Stimulated activated effector memory CD8-positive, alpha-beta T cell treated with anti-CD3 and anti-CD28 coated beads, Interleukin-12 subunit alpha, Interleukin-12 subunit beta, amount 100 ng/mL, for 72 hours (primary cell): ENCODE results near the gene MYL6B.

ENCODE experiments used
- ATAC-seq: fragments of 150-1000 bp; cut with Tn5 transposase; 2 replicates; pipeline ENCODE4 v1.10.0; 2021
- DNase-seq, 2 donors: peaks; one replicate each; pipeline ENCODE4 v3.0.0; 2021 to 2022; ENCODE audit warnings: low spot score in 2 of 2
- H3K27ac Mint-ChIP-seq: one replicate; pipeline ENCODE4 v1.8.0; 2022; ENCODE audit warnings: mild to moderate bottlenecking, mixed read lengths
- H3K36me3 Mint-ChIP-seq: one replicate; pipeline ENCODE4 v1.8.0; 2022; ENCODE audit warnings: mild to moderate bottlenecking, mixed read lengths
- H3K4me1 Mint-ChIP-seq: one replicate; pipeline ENCODE4 v1.8.0; 2022; ENCODE audit warnings: mixed read lengths
- H3K4me3 Mint-ChIP-seq: one replicate; pipeline ENCODE4 v1.8.0; 2022; ENCODE audit warnings: mild to moderate bottlenecking, mixed read lengths
- H3K9me3 Mint-ChIP-seq: one replicate; pipeline ENCODE4 v1.8.0; 2022; ENCODE audit warnings: mixed read lengths

Gene MYL6B

DNA sequence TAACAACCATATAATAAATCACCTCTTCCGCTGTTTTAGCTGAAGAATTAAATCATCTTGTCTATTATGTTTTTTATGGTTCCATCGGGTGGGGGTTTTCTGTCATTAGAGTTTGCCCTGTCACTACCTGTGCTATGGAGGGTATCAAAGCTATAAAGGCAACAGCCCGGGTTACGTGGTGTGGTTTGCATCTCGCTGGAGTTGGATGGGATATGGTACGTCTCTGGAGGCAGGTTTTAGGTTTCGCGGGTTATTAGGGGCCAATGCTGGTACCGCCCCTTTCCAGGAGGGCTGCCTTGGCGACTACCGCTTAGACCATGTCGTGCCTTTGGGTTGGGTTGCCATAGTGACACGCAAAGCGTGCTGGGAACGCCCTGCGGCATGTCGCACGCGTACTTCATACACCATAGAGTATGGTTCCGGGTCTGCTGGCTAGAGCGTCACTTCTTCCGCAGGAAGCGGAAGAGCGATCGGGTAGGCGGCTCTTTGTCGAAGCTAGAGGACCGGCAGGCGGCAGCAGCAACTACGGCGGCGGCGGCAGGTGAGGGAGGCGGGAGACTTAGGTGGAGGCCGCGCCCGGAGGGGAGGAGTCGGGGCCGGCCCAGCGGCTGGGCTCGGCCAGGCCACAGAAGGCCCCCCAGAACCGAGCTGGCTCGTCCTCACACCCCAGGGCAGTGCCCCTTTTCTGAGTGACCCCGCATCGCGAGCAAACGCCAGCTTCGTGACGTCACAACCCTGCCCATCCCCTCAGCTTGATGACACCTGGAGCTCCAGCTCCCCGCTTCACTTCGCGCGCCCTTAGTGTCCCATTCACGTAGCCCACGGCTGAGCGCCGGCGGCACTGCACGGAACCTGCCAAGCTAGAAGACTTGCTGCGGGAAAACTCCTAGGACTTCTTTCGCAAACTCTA, 34.4 kb upstream of the MYL6B start, which contains the start of gene ZC3H10:
Gene ZC3H10, plus strand, starts transcription at position 489 of the 910 bp plus-strand sequence. CDS start 2,297 bp downstream, outside the sequence.
- DNase-seq (peak; percentile 87 to 98), ATAC-seq (peak; percentile 93)
- peaks cover 37% of the 10 kb centered on the region for H3K4me1 Mint-ChIP-seq
- H3K9me3 Mint-ChIP-seq: no peaks in the 10 kb centered on the region
- peak within 1 kb of the TSS; percentile 90 for H3K4me3 Mint-ChIP-seq
- peaks cover 68% of the 10 kb centered on the region for H3K36me3 Mint-ChIP-seq
- peak within 1 kb of the TSS; percentile 99 for H3K27ac Mint-ChIP-seq

DNA sequence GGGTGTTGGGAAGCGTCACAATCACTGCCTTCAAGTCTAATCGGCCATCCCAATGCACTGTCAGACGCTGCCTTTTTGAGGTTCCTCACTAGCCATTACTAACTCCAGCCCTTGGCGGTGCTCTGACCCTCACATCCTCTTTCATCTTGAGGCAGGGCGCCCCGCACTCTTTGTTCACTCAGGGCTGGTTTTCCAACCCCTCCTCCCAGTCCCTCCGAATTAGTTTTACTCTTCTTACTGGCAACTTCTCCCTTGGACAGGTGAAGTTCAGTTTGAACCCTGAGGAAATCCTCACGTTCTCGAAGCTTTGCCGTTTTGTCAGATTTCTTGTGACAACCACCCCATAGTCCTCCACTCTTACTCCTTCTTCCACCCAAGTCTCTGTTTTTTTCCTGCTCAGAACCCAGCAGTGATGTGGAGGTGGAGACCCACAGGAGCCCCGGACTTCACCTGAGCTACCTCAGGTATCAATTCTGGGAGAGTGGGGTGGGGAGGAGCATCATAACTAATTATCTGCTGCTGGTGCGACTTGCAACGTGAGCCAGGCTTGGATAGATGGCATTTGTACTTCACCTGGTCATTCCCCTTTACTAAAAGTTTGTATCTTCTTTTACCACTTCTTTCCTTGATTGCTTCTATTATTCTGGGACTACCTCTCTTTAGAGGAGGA, 33.6 kb upstream of the MYL6B start:
- H3K27ac Mint-ChIP-seq: peak overlapping the region; percentile 99
- peaks cover 60% of the 10 kb centered on the region for H3K36me3 Mint-ChIP-seq
- H3K9me3 Mint-ChIP-seq: no peaks in the 10 kb centered on the region
- peaks cover 40% of the 10 kb centered on the region for H3K4me1 Mint-ChIP-seq
- no peak for DNase-seq
- peak; percentile 0 for ATAC-seq
- H3K4me3 Mint-ChIP-seq: peak overlapping the region; percentile 90

DNA sequence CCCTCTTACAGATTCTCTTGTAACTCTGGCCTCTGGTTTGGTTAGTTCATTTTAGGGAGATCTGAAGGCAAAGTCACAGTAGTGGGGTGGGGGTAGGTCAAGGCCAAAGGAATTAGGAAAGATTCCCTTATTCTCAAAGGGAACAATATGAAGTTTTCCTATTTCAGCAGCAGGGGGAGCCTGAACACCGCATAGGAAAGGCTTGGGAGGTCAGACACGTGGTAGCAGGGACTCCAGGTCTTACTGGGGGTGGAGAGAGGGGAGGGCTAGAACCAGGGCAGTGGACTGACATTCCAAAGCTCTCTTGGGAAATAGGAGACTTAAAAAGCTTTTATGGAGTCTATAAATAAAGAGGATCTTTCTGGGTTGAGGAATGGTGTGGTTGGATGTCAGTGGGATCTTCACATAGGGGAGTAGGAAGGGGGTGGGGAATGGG, 33.0 kb upstream of the MYL6B start:
- peaks cover 54% of the 10 kb centered on the region for H3K36me3 Mint-ChIP-seq
- H3K9me3 Mint-ChIP-seq: no peaks in the 10 kb centered on the region
- peaks cover 45% of the 10 kb centered on the region for H3K4me1 Mint-ChIP-seq
- DNase-seq (peak in 1 of 2 donors; percentile 67), ATAC-seq (no peak)
- H3K27ac Mint-ChIP-seq: peak overlapping the region; percentile 99
- peak overlapping the region; percentile 90 for H3K4me3 Mint-ChIP-seq

DNA sequence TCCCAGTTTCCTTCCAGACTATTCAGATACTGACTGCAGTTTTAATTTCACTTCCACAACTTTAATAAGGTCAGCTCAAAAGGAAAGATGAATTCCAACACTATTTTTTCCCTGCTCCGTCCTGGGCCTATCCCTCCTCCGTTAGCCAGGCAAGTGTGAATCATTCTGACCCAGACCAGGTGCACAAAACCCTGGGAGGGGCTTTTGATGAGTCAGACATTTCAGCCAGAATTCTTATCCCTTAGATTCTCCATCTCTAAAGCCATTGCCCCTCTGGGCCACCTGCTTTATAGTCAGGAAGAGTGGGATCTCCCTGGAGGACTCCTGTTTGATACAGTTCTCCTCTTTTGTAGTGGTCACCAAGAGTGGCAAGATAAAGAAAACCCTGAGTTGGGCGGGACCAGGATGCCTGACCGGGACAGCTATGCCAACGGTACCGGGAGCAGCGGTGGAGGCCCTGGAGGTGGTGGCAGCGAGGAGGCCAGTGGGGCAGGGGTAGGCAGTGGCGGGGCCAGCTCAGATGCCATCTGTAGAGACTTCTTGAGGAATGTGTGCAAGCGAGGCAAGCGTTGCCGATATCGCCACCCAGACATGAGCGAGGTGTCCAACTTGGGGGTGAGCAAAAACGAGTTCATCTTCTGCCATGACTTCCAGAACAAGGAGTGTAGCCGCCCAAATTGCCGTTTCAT, 32.1 kb upstream of the MYL6B start:
- no peak overlapping the region for H3K4me3 Mint-ChIP-seq
- peaks cover 47% of the 10 kb centered on the region for H3K4me1 Mint-ChIP-seq
- H3K36me3 Mint-ChIP-seq: peaks cover 48% of the 10 kb centered on the region
- DNase-seq (no peak), ATAC-seq (no peak)
- no peaks in the 10 kb centered on the region for H3K9me3 Mint-ChIP-seq
- no peak overlapping the region for H3K27ac Mint-ChIP-seq

DNA sequence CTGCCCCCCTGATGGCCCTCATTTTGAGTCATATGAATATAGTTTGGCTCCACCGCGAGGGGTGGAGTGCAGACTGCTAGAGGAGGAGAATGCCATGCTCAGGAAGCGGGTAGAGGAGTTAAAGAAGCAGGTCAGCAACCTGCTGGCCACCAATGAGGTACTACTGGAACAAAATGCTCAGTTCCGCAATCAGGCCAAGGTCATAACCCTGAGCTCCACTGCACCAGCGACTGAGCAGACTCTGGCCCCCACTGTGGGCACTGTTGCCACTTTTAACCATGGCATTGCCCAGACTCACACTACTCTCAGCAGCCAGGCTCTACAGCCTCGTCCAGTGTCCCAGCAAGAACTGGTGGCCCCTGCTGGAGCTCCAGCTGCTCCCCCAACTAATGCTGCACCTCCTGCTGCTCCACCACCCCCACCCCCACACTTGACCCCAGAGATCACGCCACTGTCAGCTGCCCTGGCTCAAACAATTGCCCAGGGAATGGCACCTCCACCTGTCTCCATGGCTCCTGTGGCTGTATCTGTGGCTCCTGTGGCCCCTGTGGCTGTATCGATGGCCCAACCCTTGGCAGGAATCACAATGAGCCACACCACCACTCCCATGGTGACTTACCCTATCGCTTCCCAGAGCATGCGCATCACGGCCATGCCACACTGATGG, 31.1 kb upstream of the MYL6B start:
- ATAC-seq (no peak), DNase-seq (no peak)
- peak overlapping the region; percentile 41 for H3K27ac Mint-ChIP-seq
- H3K36me3 Mint-ChIP-seq: peaks cover 47% of the 10 kb centered on the region
- H3K4me3 Mint-ChIP-seq: no peak overlapping the region
- no peaks in the 10 kb centered on the region for H3K9me3 Mint-ChIP-seq
- peaks cover 53% of the 10 kb centered on the region for H3K4me1 Mint-ChIP-seq

GRCh38 chr12:56122637-56123036, 29.8 kb upstream of the MYL6B start:
- Mint-ChIP-seq H3K9me3 (no peaks in the 10 kb centered on the region), H3K4me3 (no peak overlapping the region), H3K27ac (no peak overlapping the region), H3K4me1 (peaks cover 58% of the 10 kb centered on the region), H3K36me3 (peaks cover 37% of the 10 kb centered on the region)
- DNase-seq (no peak), ATAC-seq (no peak)

DNA sequence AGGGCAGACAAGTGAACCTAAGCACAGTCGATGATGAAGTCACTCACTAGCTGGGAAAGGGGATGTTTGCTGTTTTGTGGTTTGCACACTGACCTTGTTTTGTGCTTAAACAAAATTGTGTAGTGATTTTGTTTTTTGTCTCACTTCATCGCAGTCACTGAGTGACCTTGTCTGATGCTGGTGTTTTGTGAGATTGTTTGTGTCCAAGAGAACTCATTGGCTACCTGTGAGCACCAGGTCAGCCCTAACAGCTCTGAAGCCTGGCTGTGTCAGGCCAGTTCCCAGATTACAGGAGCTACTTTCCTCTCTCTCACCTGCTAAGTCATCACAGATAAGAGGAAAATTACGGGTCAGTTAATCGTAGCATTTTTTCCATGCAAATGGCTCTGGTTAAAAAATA, 28.3 kb upstream of the MYL6B start:
- no peak for DNase-seq
- peaks cover 40% of the 10 kb centered on the region for H3K36me3 Mint-ChIP-seq
- no peak for ATAC-seq
- H3K27ac Mint-ChIP-seq: peak overlapping the region; percentile 90
- peaks cover 52% of the 10 kb centered on the region for H3K4me1 Mint-ChIP-seq
- no peaks in the 10 kb centered on the region for H3K9me3 Mint-ChIP-seq
- H3K4me3 Mint-ChIP-seq: no peak overlapping the region

- peak overlapping the region; percentile 100 for H3K4me3 Mint-ChIP-seq
- peaks cover 66% of the 10 kb centered on the region for H3K4me1 Mint-ChIP-seq
- peak overlapping the region; percentile 97 for H3K27ac Mint-ChIP-seq
- H3K9me3 Mint-ChIP-seq: no peaks in the 10 kb centered on the region
- ATAC-seq (no peak), DNase-seq (no peak)
- peaks cover 50% of the 10 kb centered on the region for H3K36me3 Mint-ChIP-seq
These were observed 25.6 kb upstream of the MYL6B start for GRCh38 chr12:56126732-56127239.

- peaks cover 56% of the 10 kb centered on the region for H3K36me3 Mint-ChIP-seq
- no peak for ATAC-seq
These were observed 24.9 kb upstream of the MYL6B start for GRCh38 chr12:56127485-56127887.

DNA sequence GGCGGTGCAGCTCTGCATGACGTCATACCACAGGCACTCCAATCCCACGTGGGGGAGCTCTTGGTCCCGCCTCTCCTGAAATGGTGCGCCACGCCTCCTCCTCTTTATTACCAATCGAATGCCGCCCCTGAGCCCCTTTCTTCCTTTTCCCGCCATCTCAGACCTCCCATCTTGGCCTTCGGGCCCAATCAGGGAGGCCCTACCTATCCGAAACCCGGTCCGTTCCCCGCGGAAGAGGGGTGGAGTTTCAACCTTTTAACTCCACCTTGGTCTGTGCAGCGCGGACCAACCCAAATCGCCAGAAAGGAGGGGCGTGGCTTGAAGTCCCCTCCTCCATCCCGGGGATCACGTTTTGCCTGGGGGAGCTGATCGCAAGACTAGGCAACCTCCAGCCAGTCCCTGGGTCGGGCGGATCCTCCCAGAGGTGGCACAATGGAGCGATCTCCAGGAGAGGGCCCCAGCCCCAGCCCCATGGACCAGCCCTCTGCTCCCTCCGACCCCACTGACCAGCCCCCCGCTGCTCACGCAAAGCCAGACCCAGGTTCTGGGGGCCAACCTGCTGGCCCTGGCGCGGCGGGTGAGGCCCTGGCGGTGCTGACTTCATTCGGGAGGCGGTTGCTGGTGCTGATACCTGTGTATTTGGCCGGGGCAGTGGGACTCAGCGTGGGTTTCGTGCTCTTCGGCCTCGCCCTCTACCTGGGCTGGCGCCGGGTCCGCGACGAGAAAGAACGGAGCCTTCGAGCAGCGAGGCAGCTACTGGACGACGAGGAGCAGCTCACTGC, 24.3 kb upstream of the MYL6B start, which contains the start of gene ESYT1:
Gene ESYT1, plus strand, starts transcription at position 380 of the 782 bp plus-strand sequence. Its CDS starts 53 bp downstream, at position 433.
- peak within 1 kb of the TSS; percentile 100 for H3K4me3 Mint-ChIP-seq
- peaks cover 71% of the 10 kb centered on the region for H3K4me1 Mint-ChIP-seq
- DNase-seq (peak; percentile 78 to 95), ATAC-seq (peak; percentile 95)
- no peaks in the 10 kb centered on the region for H3K9me3 Mint-ChIP-seq
- H3K36me3 Mint-ChIP-seq: peaks cover 62% of the 10 kb centered on the region
- H3K27ac Mint-ChIP-seq: peak within 1 kb of the TSS; percentile 97

More at GRCh38 chr12:56127485-56127887, 24.9 kb upstream of the MYL6B start:
- Mint-ChIP-seq H3K4me1 (peaks cover 70% of the 10 kb centered on the region), H3K9me3 (no peaks in the 10 kb centered on the region), H3K27ac (peak overlapping the region; percentile 97), H3K4me3 (peak overlapping the region; percentile 100)
- no peak for DNase-seq

DNA sequence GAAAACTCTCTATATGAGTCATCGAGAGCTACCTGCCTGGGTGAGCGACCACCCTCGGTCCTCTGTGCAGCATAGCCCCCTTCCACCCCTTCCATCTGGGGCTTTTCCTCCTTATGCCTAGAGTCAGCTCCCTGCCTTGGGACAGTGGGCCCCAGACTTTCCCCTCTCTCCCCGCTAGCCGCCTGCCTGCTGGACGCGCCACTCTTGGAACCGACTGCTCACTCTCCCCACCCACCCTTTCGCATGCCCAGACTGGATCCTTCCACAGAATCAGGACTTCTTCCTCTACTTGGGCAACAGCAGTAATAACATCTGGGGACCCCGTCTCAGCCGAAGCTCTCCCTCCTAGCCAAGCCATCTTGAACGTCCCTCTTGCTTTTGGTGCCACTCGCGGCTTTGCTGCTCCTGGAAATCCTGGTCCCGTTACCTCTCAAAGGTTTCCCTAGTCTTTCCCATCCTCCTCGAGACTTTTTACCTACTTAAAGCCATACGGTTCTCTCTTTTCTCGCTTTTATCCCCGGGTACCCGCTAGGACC, 23.6 kb upstream of the MYL6B start:
- Mint-ChIP-seq H3K27ac (peak overlapping the region; percentile 97), H3K4me1 (peaks cover 68% of the 10 kb centered on the region), H3K4me3 (peak overlapping the region; percentile 100), H3K9me3 (no peaks in the 10 kb centered on the region), H3K36me3 (peaks cover 68% of the 10 kb centered on the region)
- DNase-seq (no peak), ATAC-seq (no peak)

GRCh38 chr12:56129206-56129941, 23.0 kb upstream of the MYL6B start:
- Mint-ChIP-seq H3K4me3 (peak overlapping the region; percentile 100), H3K9me3 (no peaks in the 10 kb centered on the region), H3K36me3 (peaks cover 75% of the 10 kb centered on the region), H3K4me1 (peaks cover 62% of the 10 kb centered on the region), H3K27ac (peak overlapping the region; percentile 97)
- ATAC-seq: peak; percentile 53
- DNase-seq: peak; percentile 61 to 89

DNA sequence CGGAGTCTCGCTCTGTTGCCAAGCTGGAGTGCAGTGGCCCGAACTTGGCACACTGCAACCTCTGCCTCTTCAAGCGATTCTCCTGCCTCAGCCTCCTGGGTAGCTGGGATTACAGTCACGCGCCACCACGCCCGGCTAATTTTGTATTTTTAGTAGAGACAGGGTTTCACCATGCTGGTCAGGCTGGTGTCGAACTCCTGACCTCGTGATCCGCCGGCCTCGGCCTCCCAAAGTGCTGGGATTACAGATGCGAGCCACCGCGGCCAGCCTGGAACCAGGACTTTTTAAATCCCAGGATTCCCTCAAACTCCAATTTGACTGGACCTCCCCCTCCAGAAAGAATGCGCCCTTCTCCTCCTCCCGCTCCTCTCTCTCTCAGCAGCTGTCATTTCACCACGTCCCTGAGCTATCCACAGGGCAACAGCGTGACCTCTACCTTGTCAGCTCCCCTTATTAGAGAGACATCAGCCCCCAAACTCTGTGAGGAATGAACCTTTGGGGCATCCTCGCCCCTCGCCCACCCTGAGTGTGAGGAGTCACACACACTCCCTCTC, 22.4 kb upstream of the MYL6B start:
- H3K4me3 Mint-ChIP-seq: peak overlapping the region; percentile 100
- peaks cover 81% of the 10 kb centered on the region for H3K36me3 Mint-ChIP-seq
- H3K4me1 Mint-ChIP-seq: peaks cover 60% of the 10 kb centered on the region
- no peaks in the 10 kb centered on the region for H3K9me3 Mint-ChIP-seq
- H3K27ac Mint-ChIP-seq: peak overlapping the region; percentile 97
- DNase-seq (no peak), ATAC-seq (no peak)
